ENCODE measurements around the gene LIM2. TPM values are rescaled to one million over a fixed set of nuclear protein-coding genes. Genes with fewer than 3 reads are reported as not detected.

LIM2 gene
- total and polyA plus RNA-seq, 9 of the 15 experiments (the other 6 are each of a cell fraction or from before 2014, with no cell fraction given): 0.07 to 0.45 (median 0.18) TPM; not detected in 4

GRCh38 chr19:51367565-51368365 lies 20.0 kb downstream of the LIM2 start (continued):
- TF ChIP-seq TFE3 (CRISPR knock-in tag; IDR thresholded peaks at IDR 0.05): no peak
- TF ChIP-seq GTF3C2 (IDR thresholded peaks at IDR 0.05; ENCODE audit: borderline replicate concordance, extremely low read depth, insufficient read length): no peak
- peak; percentile 59; the same call in 1 of the 2 replicates for TF ChIP-seq KLF6 (CRISPR knock-in tag; IDR thresholded peaks at IDR 0.05; ENCODE audit: borderline replicate concordance)
- no peak for TF ChIP-seq CHCHD3 (CRISPR knock-in tag; IDR thresholded peaks at IDR 0.05)
- peak; percentile 1; the same call in 1 of the 2 replicates for TF ChIP-seq MAFK (IDR thresholded peaks at IDR 0.05; ENCODE audit: low read length)
- TF ChIP-seq ZKSCAN3 (CRISPR knock-in tag; IDR thresholded peaks at IDR 0.05): no peak
- TF ChIP-seq ZNF239 (CRISPR knock-in tag; IDR thresholded peaks at IDR 0.05): no peak
- TF ChIP-seq ZNF217 (CRISPR knock-in tag; IDR thresholded peaks at IDR 0.05): no peak
- TF ChIP-seq SETDB1 (IDR thresholded peaks at IDR 0.05; ENCODE audit: low read length): no peak
- peak; percentile 79 for TF ChIP-seq ZFX (CRISPR knock-in tag; IDR thresholded peaks at IDR 0.05)
- no peak for TF ChIP-seq ZNF436 (CRISPR knock-in tag; IDR thresholded peaks at IDR 0.05)
- no peak for TF ChIP-seq ZZZ3 (IDR thresholded peaks at IDR 0.05)
- peak; percentile 62 for TF ChIP-seq EGR1 (conservative IDR thresholded peaks at IDR 0.05)
- peak; percentile 73; the same call in 1 of the 2 replicates for TF ChIP-seq FOXK1 (CRISPR knock-in tag; IDR thresholded peaks at IDR 0.05; ENCODE audit: borderline replicate concordance)
- TF ChIP-seq NR2C2 (CRISPR knock-in tag; IDR thresholded peaks at IDR 0.05): no peak
- TF ChIP-seq NR2C2 (tag; IDR thresholded peaks at IDR 0.05): peak; percentile 73
- TF ChIP-seq NR0B1 (IDR thresholded peaks at IDR 0.05; ENCODE audit: partially characterized antibody): no peak
- TF ChIP-seq TAF7 (tag; IDR thresholded peaks at IDR 0.05): no peak
- TF ChIP-seq ZNF316 (IDR thresholded peaks at IDR 0.05): no peak
- no peak for TF ChIP-seq MTF1 (CRISPR knock-in tag; IDR thresholded peaks at IDR 0.05; ENCODE audit: borderline replicate concordance)
- no peak for TF ChIP-seq HSF4 (CRISPR knock-in tag; IDR thresholded peaks at IDR 0.05; ENCODE audit: borderline replicate concordance)
- peak; percentile 33; the same call in 1 of the 2 replicates for TF ChIP-seq ZBTB2 (IDR thresholded peaks at IDR 0.05)
- peak; percentile 73 for TF ChIP-seq NUFIP1 (IDR thresholded peaks at IDR 0.05; ENCODE audit: partially characterized antibody)
